ENCODE data around the gene NTRK3. TPM values are rescaled to one million over a fixed set of nuclear protein-coding genes. Genes with fewer than 3 reads are reported as not detected.

The NTRK3 gene
- polyA plus RNA-seq, 1 experiment = 0.21 TPM

GRCh38 chr15:88018869-88019641, 237.5 kb downstream of the NTRK3 start:
- ChIA-PET CTCF (no interaction called here), POLR2A (no interaction called here)
- H3K27ac ChIP-seq (ENCODE audit: low read depth, low read length) = no peak overlapping the region
- H3K4me3 ChIP-seq (ENCODE audit: low read depth, low read length) = no peak overlapping the region
- TF ChIP-seq CTCF (IDR thresholded peaks at IDR 0.05; ENCODE audit: low read depth, low read length) = no peak
- no peak for DNase-seq (ENCODE audit: low read depth, low spot score)
- H3K9me3 ChIP-seq (ENCODE audit: control insufficient read depth, insufficient read depth, low read length) = no peaks in the 10 kb centered on the region
- no peaks in the 10 kb centered on the region for H3K27me3 ChIP-seq (ENCODE audit: control insufficient read depth, insufficient read depth, low read length)

GRCh38 chr15:88017753-88018152, 238.8 kb downstream of the NTRK3 start:
- H3K4me3 ChIP-seq (ENCODE audit: low read depth, low read length) = no peak overlapping the region
- DNase-seq (ENCODE audit: low read depth, low spot score) = no peak
- no peaks in the 10 kb centered on the region for H3K9me3 ChIP-seq (ENCODE audit: control insufficient read depth, insufficient read depth, low read length)
- no peak for TF ChIP-seq CTCF (IDR thresholded peaks at IDR 0.05; ENCODE audit: low read depth, low read length)
- no peaks in the 10 kb centered on the region for H3K27me3 ChIP-seq (ENCODE audit: control insufficient read depth, insufficient read depth, low read length)
- no peak overlapping the region for H3K27ac ChIP-seq (ENCODE audit: low read depth, low read length)
- CTCF ChIA-PET = no interaction called here
- POLR2A ChIA-PET = no interaction called here

GRCh38 chr15:88016406-88016805, 240.1 kb downstream of the NTRK3 start:
- DNase-seq (ENCODE audit: low read depth, low spot score) = no peak
- Histone ChIP-seq H3K9me3 (ENCODE audit: control insufficient read depth, insufficient read depth, low read length) (no peaks in the 10 kb centered on the region), H3K27me3 (ENCODE audit: control insufficient read depth, insufficient read depth, low read length) (no peaks in the 10 kb centered on the region), H3K27ac (ENCODE audit: low read depth, low read length) (no peak overlapping the region), H3K4me3 (ENCODE audit: low read depth, low read length) (no peak overlapping the region)
- ChIA-PET POLR2A (no interaction called here), CTCF (interaction anchor here (0.6 kb wide), 1 partner anchor 257 kb away, joined by 6 read pairs; no protein-coding TSS in a partner anchor)
- no peak for TF ChIP-seq CTCF (IDR thresholded peaks at IDR 0.05; ENCODE audit: low read depth, low read length)

- DNase-seq (ENCODE audit: low read depth, low spot score) = no peak
- CTCF ChIA-PET = no interaction called here
- no peak for TF ChIP-seq CTCF (IDR thresholded peaks at IDR 0.05; ENCODE audit: low read depth, low read length)
- POLR2A ChIA-PET = no interaction called here
- Histone ChIP-seq H3K27me3 (ENCODE audit: control insufficient read depth, insufficient read depth, low read length) (no peaks in the 10 kb centered on the region), H3K4me3 (ENCODE audit: low read depth, low read length) (no peak overlapping the region), H3K9me3 (ENCODE audit: control insufficient read depth, insufficient read depth, low read length) (no peaks in the 10 kb centered on the region), H3K27ac (ENCODE audit: low read depth, low read length) (no peak overlapping the region)
Measured at GRCh38 chr15:88015228-88015860, 241.2 kb downstream of the NTRK3 start.

- no peaks in the 10 kb centered on the region for H3K27me3 ChIP-seq (ENCODE audit: control insufficient read depth, insufficient read depth, low read length)
- DNase-seq (ENCODE audit: low read depth, low spot score) = no peak
- no peak for TF ChIP-seq CTCF (IDR thresholded peaks at IDR 0.05; ENCODE audit: low read depth, low read length)
- no peaks in the 10 kb centered on the region for H3K9me3 ChIP-seq (ENCODE audit: control insufficient read depth, insufficient read depth, low read length)
- ChIA-PET POLR2A (no interaction called here), CTCF (no interaction called here)
- no peak overlapping the region for H3K4me3 ChIP-seq (ENCODE audit: low read depth, low read length)
- H3K27ac ChIP-seq (ENCODE audit: low read depth, low read length) = no peak overlapping the region
Measured at GRCh38 chr15:88014454-88015160, 241.9 kb downstream of the NTRK3 start.

Measured in AG04450 (cell line).